DOHH2 (cell line): ENCODE results near the gene CACNA1D.

Source experiments
- H3F3A ChIP-seq: fragments of 200-600 bp; sonication (generic), shearing (Covaris generic); 2 replicates; pipeline ENCODE4 v1.6.0; 2016; ENCODE audit warnings: antibody characterized with exemption, mild to moderate bottlenecking; ENCODE audit not compliant: control insufficient read depth, insufficient read depth
- H3K27ac ChIP-seq: fragments of 200-600 bp; sonication (generic); 2 replicates; pipeline ENCODE4 v1.5.1; 2014; ENCODE audit warnings: low read depth, mild to moderate bottlenecking, low read length, moderate library complexity
- H3K27me3 ChIP-seq: fragments of 200-600 bp; sonication (generic); 2 replicates; pipeline ENCODE4 v1.6.1; 2014; ENCODE audit warnings: mild to moderate bottlenecking, low read length, mixed read lengths; ENCODE audit not compliant: control insufficient read depth
- H3K36me3 ChIP-seq: fragments of 200-600 bp; sonication (generic); 2 replicates; pipeline ENCODE4 v1.6.1; 2014; ENCODE audit warnings: mild to moderate bottlenecking, low read length, moderate library complexity, mixed read lengths; ENCODE audit not compliant: control insufficient read depth
- H3K4me1 ChIP-seq: fragments of 200-600 bp; sonication (generic); 2 replicates; pipeline ENCODE4 v1.6.1; 2014; ENCODE audit warnings: mild to moderate bottlenecking, low read length, mixed read lengths; ENCODE audit not compliant: control insufficient read depth
- H3K4me2 ChIP-seq: fragments of 200-600 bp; sonication (generic); 2 replicates; pipeline ENCODE4 v1.6.0; 2014; ENCODE audit warnings: mild to moderate bottlenecking, low read length, moderate library complexity
- H3K4me3 ChIP-seq: fragments of 200-600 bp; sonication (generic); 2 replicates; pipeline ENCODE4 v1.5.1; 2014; ENCODE audit warnings: mild to moderate bottlenecking, low read length, mixed read lengths
- H3K79me2 ChIP-seq: fragments of 200-600 bp; sonication (generic); 2 replicates; pipeline ENCODE4 v1.6.1; 2014; ENCODE audit warnings: mild to moderate bottlenecking, low read length, mixed read lengths; ENCODE audit not compliant: control insufficient read depth
- H3K9me2 ChIP-seq: fragments of 200-600 bp; sonication (generic); replicated peaks from 2 replicates; pipeline ENCODE4 v1.6.1; 2014; ENCODE audit warnings: mild to moderate bottlenecking, low read length, mixed read lengths; ENCODE audit not compliant: control insufficient read depth
- H3K9me3 ChIP-seq: fragments of 200-600 bp; sonication (generic); 2 replicates; pipeline ENCODE4 v1.6.1; 2014; ENCODE audit warnings: antibody characterized with exemption, low read length, mixed read lengths; ENCODE audit not compliant: control insufficient read depth, insufficient read depth
- H4K20me1 ChIP-seq: fragments of 200-600 bp; sonication (generic); 2 replicates; pipeline ENCODE4 v1.6.0; 2014; ENCODE audit warnings: low read depth, mild to moderate bottlenecking, antibody characterized with exemption, low read length, moderate library complexity; ENCODE audit not compliant: control insufficient read depth, insufficient read depth
- EZH2phosphoT487 ChIP-seq: fragments of 200-600 bp; sonication (generic); IDR thresholded peaks from 2 replicates; pipeline ENCODE4 v1.6.1; 2017; ENCODE audit warnings: borderline replicate concordance, mild to moderate bottlenecking, antibody characterized with exemption, low read length, moderate library complexity, mixed read lengths
- TF ChIP-seq, protein P1 (sequence below): fragments of 200-600 bp; sonication (generic); IDR thresholded peaks from one replicate; pipeline ENCODE4 v1.5.1; 2014; ENCODE audit warnings: antibody characterized with exemption, mild to moderate bottlenecking, low read depth, low read length; ENCODE audit not compliant: poor library complexity, severe bottlenecking

The CACNA1D gene

DNA sequence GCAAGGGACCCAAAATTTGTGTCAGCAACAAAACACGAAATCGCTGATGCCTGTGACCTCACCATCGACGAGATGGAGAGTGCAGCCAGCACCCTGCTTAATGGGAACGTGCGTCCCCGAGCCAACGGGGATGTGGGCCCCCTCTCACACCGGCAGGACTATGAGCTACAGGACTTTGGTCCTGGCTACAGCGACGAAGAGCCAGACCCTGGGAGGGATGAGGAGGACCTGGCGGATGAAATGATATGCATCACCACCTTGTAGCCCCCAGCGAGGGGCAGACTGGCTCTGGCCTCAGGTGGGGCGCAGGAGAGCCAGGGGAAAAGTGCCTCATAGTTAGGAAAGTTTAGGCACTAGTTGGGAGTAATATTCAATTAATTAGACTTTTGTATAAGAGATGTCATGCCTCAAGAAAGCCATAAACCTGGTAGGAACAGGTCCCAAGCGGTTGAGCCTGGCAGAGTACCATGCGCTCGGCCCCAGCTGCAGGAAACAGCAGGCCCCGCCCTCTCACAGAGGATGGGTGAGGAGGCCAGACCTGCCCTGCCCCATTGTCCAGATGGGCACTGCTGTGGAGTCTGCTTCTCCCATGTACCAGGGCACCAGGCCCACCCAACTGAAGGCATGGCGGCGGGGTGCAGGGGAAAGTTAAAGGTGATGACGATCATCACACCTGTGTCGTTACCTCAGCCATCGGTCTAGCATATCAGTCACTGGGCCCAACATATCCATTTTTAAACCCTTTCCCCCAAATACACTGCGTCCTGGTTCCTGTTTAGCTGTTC lies 316.9 kb downstream of the CACNA1D start:
- no peaks in the 10 kb centered on the region for H3K9me3 ChIP-seq
- peaks cover 28% of the 10 kb centered on the region for H3K27me3 ChIP-seq
- no peak overlapping the region for H3K4me3 ChIP-seq
- H3K9me2 ChIP-seq = no peaks in the 10 kb centered on the region
- no peaks in the 10 kb centered on the region for H3F3A ChIP-seq
- no peaks in the 10 kb centered on the region for H3K79me2 ChIP-seq
- peaks cover 9% of the 10 kb centered on the region for H3K4me1 ChIP-seq
- H4K20me1 ChIP-seq = no peaks in the 10 kb centered on the region
- H3K4me2 ChIP-seq = no peak overlapping the region
- TF ChIP-seq, protein P1, sequence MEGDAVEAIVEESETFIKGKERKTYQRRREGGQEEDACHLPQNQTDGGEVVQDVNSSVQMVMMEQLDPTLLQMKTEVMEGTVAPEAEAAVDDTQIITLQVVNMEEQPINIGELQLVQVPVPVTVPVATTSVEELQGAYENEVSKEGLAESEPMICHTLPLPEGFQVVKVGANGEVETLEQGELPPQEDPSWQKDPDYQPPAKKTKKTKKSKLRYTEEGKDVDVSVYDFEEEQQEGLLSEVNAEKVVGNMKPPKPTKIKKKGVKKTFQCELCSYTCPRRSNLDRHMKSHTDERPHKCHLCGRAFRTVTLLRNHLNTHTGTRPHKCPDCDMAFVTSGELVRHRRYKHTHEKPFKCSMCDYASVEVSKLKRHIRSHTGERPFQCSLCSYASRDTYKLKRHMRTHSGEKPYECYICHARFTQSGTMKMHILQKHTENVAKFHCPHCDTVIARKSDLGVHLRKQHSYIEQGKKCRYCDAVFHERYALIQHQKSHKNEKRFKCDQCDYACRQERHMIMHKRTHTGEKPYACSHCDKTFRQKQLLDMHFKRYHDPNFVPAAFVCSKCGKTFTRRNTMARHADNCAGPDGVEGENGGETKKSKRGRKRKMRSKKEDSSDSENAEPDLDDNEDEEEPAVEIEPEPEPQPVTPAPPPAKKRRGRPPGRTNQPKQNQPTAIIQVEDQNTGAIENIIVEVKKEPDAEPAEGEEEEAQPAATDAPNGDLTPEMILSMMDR = no peak
- no peak for TF ChIP-seq EZH2phosphoT487
- H3K27ac ChIP-seq = no peak overlapping the region
- no peaks in the 10 kb centered on the region for H3K36me3 ChIP-seq

- H3K36me3 ChIP-seq = no peaks in the 10 kb centered on the region
- no peaks in the 10 kb centered on the region for H3K79me2 ChIP-seq
- H3K9me2 ChIP-seq = no peaks in the 10 kb centered on the region
- no peak overlapping the region for H3K4me2 ChIP-seq
- H3K4me1 ChIP-seq = no peaks in the 10 kb centered on the region
- no peaks in the 10 kb centered on the region for H4K20me1 ChIP-seq
- TF ChIP-seq, protein P1 = no peak
- H3K27ac ChIP-seq = no peak overlapping the region
- no peak overlapping the region for H3K4me3 ChIP-seq
- H3F3A ChIP-seq = no peaks in the 10 kb centered on the region
- no peaks in the 10 kb centered on the region for H3K9me3 ChIP-seq
- H3K27me3 ChIP-seq = peaks cover 22% of the 10 kb centered on the region
Measured at GRCh38 chr3:53812434-53812833, 318.0 kb downstream of the CACNA1D start.

GRCh38 chr3:53813229-53813628 lies 318.8 kb downstream of the CACNA1D start:
- H3K36me3 ChIP-seq = no peaks in the 10 kb centered on the region
- no peak overlapping the region for H3K4me3 ChIP-seq
- no peaks in the 10 kb centered on the region for H3K4me1 ChIP-seq
- no peaks in the 10 kb centered on the region for H3F3A ChIP-seq
- H3K27ac ChIP-seq = no peak overlapping the region
- no peaks in the 10 kb centered on the region for H3K9me3 ChIP-seq
- H3K9me2 ChIP-seq = no peaks in the 10 kb centered on the region
- H3K27me3 ChIP-seq = peaks cover 22% of the 10 kb centered on the region
- TF ChIP-seq, protein P1 = no peak
- no peak for TF ChIP-seq EZH2phosphoT487
- no peaks in the 10 kb centered on the region for H4K20me1 ChIP-seq
- H3K79me2 ChIP-seq = no peaks in the 10 kb centered on the region
- H3K4me2 ChIP-seq = no peak overlapping the region
